OCI-LY1 (cell line): ENCODE measurements around the gene ZMIZ1.

Experiments
- CTCF ChIP-seq: fragments of 200-600 bp; sonication (generic), shearing (Covaris generic); IDR thresholded peaks from 2 replicates; pipeline ENCODE4 v1.5.1; 2017; ENCODE audit warnings: mild to moderate bottlenecking, antibody characterized with exemption, low read length, moderate library complexity, mixed read lengths
- EZH2 ChIP-seq: fragments of 200-600 bp; sonication (generic), shearing (Covaris generic); IDR thresholded peaks from 2 replicates; pipeline ENCODE4 v1.8.0; 2017; ENCODE audit warnings: borderline replicate concordance, mixed run types, mild to moderate bottlenecking, antibody characterized with exemption, low read length, moderate library complexity, mixed read lengths

GRCh38 chr10:79211616-79212015, 142.8 kb downstream of the ZMIZ1 start:
- TF ChIP-seq CTCF (no peak), EZH2 (no peak)
